ENCODE measurements around the gene CXCL17. TPM values are rescaled to one million over a fixed set of nuclear protein-coding genes. Genes with fewer than 3 reads are reported as not detected.

Gene CXCL17
- total and polyA plus RNA-seq, 9 donors, result 0.44 to 0.86 TPM; not detected in 7

GRCh38 chr19:42388851-42389489 lies 53.8 kb downstream of the CXCL17 start:
- peaks cover 56% of the 10 kb centered on the region for H3K27me3 ChIP-seq (ENCODE audit: control insufficient read depth, insufficient read depth, low read length)
- H3K4me3 ChIP-seq (ENCODE audit: low read length), result no peak overlapping the region
- DNase-seq, result no peak
- H3K4me1 ChIP-seq (ENCODE audit: control insufficient read depth, insufficient read depth, low read length), result peaks cover 4% of the 10 kb centered on the region
- 75% methylated on average over 19 of the region's 20 CpGs for WGBS (ENCODE audit: insufficient coverage)
- no peaks in the 10 kb centered on the region for H3K36me3 ChIP-seq (ENCODE audit: control insufficient read depth, insufficient read depth, low read length)
- no peak overlapping the region for H3K27ac ChIP-seq (ENCODE audit: low read length)
- H3K9me3 ChIP-seq (replicated peaks; ENCODE audit: control insufficient read depth, low read depth, low read length), result no peaks in the 10 kb centered on the region

- H3K27me3 ChIP-seq (ENCODE audit: control insufficient read depth, insufficient read depth, low read length), result peaks cover 50% of the 10 kb centered on the region
- peak overlapping the region; percentile 22 for H3K4me3 ChIP-seq (ENCODE audit: low read length)
- no peaks in the 10 kb centered on the region for H3K36me3 ChIP-seq (ENCODE audit: control insufficient read depth, insufficient read depth, low read length)
- no peak overlapping the region for H3K27ac ChIP-seq (ENCODE audit: low read length)
- WGBS (ENCODE audit: insufficient coverage), result under 1% methylated on average over 40 of the region's 48 CpGs
- DNase-seq, result peak; percentile 63
- peaks cover 4% of the 10 kb centered on the region for H3K4me1 ChIP-seq (ENCODE audit: control insufficient read depth, insufficient read depth, low read length)
- no peaks in the 10 kb centered on the region for H3K9me3 ChIP-seq (replicated peaks; ENCODE audit: control insufficient read depth, low read depth, low read length)
These were observed 55.6 kb downstream of the CXCL17 start for GRCh38 chr19:42386974-42387707.

- Histone ChIP-seq H3K27me3 (ENCODE audit: control insufficient read depth, insufficient read depth, low read length) (peaks cover 9% of the 10 kb centered on the region), H3K36me3 (ENCODE audit: control insufficient read depth, insufficient read depth, low read length) (peaks cover 8% of the 10 kb centered on the region), H3K9me3 (replicated peaks; ENCODE audit: control insufficient read depth, low read depth, low read length) (no peaks in the 10 kb centered on the region), H3K4me3 (ENCODE audit: low read length) (no peak overlapping the region), H3K4me1 (ENCODE audit: control insufficient read depth, insufficient read depth, low read length) (no peaks in the 10 kb centered on the region), H3K27ac (ENCODE audit: low read length) (no peak overlapping the region)
- DNase-seq, result no peak
- WGBS (ENCODE audit: insufficient coverage), result 30% methylated on average over 5 of the region's 6 CpGs
These were observed 62.6 kb downstream of the CXCL17 start for GRCh38 chr19:42380155-42380554.

Other genes with a start within 250 kb of the CXCL17 start
- 11.7 TPM for gene DEDD2, start 225.3 kb downstream of the CXCL17 start, total RNA-seq
- 10 to 100 TPM; 12.2 to 16.3 (median 13.9) TPM for gene DEDD2, start 225.3 kb downstream of the CXCL17 start, polyA plus RNA-seq (ENCODE audit: insufficient read depth in 1 of 8, insufficient read length in 8 of 8, low replicate concordance in 1 of 8)
- gene ZNF526, start 222.6 kb downstream of the CXCL17 start, total RNA-seq, result 5.6 TPM
- 1 to 10 TPM; 5.4 to 8.7 (median 6.6) TPM for gene ZNF526, start 222.6 kb downstream of the CXCL17 start, polyA plus RNA-seq (ENCODE audit: insufficient read depth in 1 of 8, insufficient read length in 8 of 8, low replicate concordance in 1 of 8)
- gene GSK3A, start 200.3 kb downstream of the CXCL17 start, total RNA-seq, result 11.6 TPM
- gene GSK3A, start 200.3 kb downstream of the CXCL17 start, polyA plus RNA-seq (ENCODE audit: insufficient read depth in 1 of 8, insufficient read length in 8 of 8, low replicate concordance in 1 of 8), result 10 to 100 TPM; 40.1 to 51.6 (median 45.3) TPM
- gene ERF, start 187.8 kb downstream of the CXCL17 start, total RNA-seq, result 17.3 TPM
- 10 to 100 TPM; 31.6 to 51.6 (median 39.9) TPM for gene ERF, start 187.8 kb downstream of the CXCL17 start, polyA plus RNA-seq (ENCODE audit: insufficient read depth in 1 of 8, insufficient read length in 8 of 8, low replicate concordance in 1 of 8)
- gene CIC, start 173.7 kb downstream of the CXCL17 start, total RNA-seq, result 13.6 TPM
- gene CIC, start 173.7 kb downstream of the CXCL17 start, polyA plus RNA-seq (ENCODE audit: insufficient read depth in 1 of 8, insufficient read length in 8 of 8, low replicate concordance in 1 of 8), result 10 to 100 TPM; 33.4 to 52.7 (median 42.0) TPM
- 0.27 TPM for gene PRR19, start 140.8 kb downstream of the CXCL17 start, total RNA-seq
- 1 to 10 TPM in 2 of 8 donors, under 1 TPM in 6; 0.57 to 1.4 (median 0.80) TPM for gene PRR19, start 140.8 kb downstream of the CXCL17 start, polyA plus RNA-seq (ENCODE audit: insufficient read depth in 1 of 8, insufficient read length in 8 of 8, low replicate concordance in 1 of 8)
- gene PAFAH1B3, start 140.3 kb downstream of the CXCL17 start, total RNA-seq, result 28.9 TPM
- 10 to 100 TPM; 31.2 to 42.7 (median 35.9) TPM for gene PAFAH1B3, start 140.3 kb downstream of the CXCL17 start, polyA plus RNA-seq (ENCODE audit: insufficient read depth in 1 of 8, insufficient read length in 8 of 8, low replicate concordance in 1 of 8)
- 0.04 TPM for gene TMEM145, start 129.6 kb downstream of the CXCL17 start, total RNA-seq
- under 1 TPM; 0.09 to 0.56 (median 0.34) TPM for gene TMEM145, start 129.6 kb downstream of the CXCL17 start, polyA plus RNA-seq (ENCODE audit: insufficient read depth in 1 of 8, insufficient read length in 8 of 8, low replicate concordance in 1 of 8)
- 12.6 TPM for gene MEGF8, start 117.3 kb downstream of the CXCL17 start, total RNA-seq
- gene MEGF8, start 117.3 kb downstream of the CXCL17 start, polyA plus RNA-seq (ENCODE audit: insufficient read depth in 1 of 8, insufficient read length in 8 of 8, low replicate concordance in 1 of 8), result 10 to 100 TPM; 24.1 to 38.9 (median 34.4) TPM
- gene CNFN, start 52.6 kb downstream of the CXCL17 start, total RNA-seq, result not detected
- gene CNFN, start 52.6 kb downstream of the CXCL17 start, polyA plus RNA-seq (ENCODE audit: insufficient read depth in 1 of 8, insufficient read length in 8 of 8, low replicate concordance in 1 of 8), result 1 to 10 TPM in 1 of 8 donors, under 1 TPM in 3, not detected in 4; 0.24 to 1.2 (median 0.38) TPM
- gene LIPE, start 15.6 kb downstream of the CXCL17 start, total RNA-seq, result 3.8 TPM
- 10 to 100 TPM in 2 of 8 donors, 1 to 10 TPM in 6; 6.9 to 10.1 (median 8.6) TPM for gene LIPE, start 15.6 kb downstream of the CXCL17 start, polyA plus RNA-seq (ENCODE audit: insufficient read depth in 1 of 8, insufficient read length in 8 of 8, low replicate concordance in 1 of 8)
- gene CEACAM1, start 85.5 kb upstream of the CXCL17 start, total RNA-seq, result 0.62 TPM
- gene CEACAM1, start 85.5 kb upstream of the CXCL17 start, polyA plus RNA-seq (ENCODE audit: insufficient read depth in 1 of 8, insufficient read length in 8 of 8, low replicate concordance in 1 of 8), result 1 to 10 TPM in 7 of 8 donors, under 1 TPM in 1; 0.98 to 6.9 (median 1.8) TPM
- gene CEACAM8, start 152.0 kb upstream of the CXCL17 start, total RNA-seq, result 0.04 TPM
- gene CEACAM8, start 152.0 kb upstream of the CXCL17 start, polyA plus RNA-seq (ENCODE audit: insufficient read depth in 1 of 8, insufficient read length in 8 of 8, low replicate concordance in 1 of 8), result under 1 TPM; 0.10 to 0.38 (median 0.26) TPM